ENCODE data around the gene CD200R1.
A peak's percentile ranks its signal among the peaks of the same experiment; 100 is the strongest.
"Not testable (repeated sequence)": the region's sequence is repeated elsewhere in the genome, so short reads cannot be mapped to it uniquely, and the experiment has no call there.

Gene CD200R1

DNA sequence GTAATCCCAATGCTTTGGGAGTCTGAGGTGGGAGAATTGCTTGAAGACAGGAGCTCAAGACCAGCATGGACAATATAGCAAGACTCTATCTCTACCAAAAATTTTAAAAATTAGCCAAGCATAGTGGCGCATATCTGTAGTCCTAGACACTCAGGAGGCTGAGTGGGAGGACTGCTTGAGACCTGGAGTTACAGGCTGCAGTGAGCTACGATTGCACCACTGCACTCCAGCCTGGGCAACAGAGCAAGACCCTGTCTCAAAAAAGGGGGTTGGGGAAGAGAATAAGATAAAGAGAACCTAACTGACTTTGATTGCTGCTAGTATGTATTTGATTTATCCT lies 755 bp downstream of the CD200R1 start:
- no peak for DNase-seq (ENCODE audit: low read depth in 2 of 2)

GRCh38 chr3:112973325-112974177 lies 1.4 kb downstream of the CD200R1 start:
- peak; percentile 38 for DNase-seq (ENCODE audit: low read depth in 2 of 2)

GRCh38 chr3:112972158-112972557 lies 2.7 kb downstream of the CD200R1 start:
- DNase-seq (ENCODE audit: low read depth in 2 of 2): no peak

DNA sequence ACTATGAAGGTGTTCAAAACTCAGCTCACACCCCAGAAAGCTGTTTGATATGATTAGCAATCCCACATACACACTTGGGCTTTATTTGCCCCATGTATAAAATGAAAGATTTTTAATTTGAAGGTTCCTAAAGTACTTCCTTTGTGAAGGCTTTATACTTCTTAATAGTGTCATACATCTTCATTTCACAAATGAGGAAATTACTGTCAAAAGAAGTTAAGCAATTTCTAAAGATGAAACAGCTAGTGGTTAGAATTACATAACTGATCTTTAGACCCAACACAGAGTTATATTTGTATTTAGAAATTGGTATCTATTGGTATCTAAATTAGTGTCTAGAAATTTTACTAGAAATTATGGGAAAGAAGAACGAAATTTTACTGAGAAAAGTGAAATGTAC lies 7.1 kb downstream of the CD200R1 start:
- DNase-seq (ENCODE audit: low read depth in 2 of 2): no peak

DNA sequence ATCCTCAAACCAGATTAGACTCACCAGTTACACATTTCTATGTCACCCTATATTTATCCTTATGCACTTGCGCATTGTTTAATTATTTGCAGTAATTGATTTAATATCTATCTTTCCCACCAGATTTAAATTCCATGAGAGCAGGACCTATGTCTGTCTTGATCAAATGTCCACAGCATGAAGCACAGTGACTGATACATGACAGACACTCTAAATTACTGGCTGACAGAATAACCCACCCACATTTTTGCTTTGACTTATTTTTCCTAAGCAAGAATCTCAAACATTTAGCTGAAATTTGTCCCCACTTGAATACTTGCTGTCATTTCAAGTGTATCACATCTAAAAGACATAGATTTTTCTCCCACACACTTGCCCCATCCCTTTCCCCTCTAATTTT lies 7.5 kb downstream of the CD200R1 start:
- no peak for DNase-seq (ENCODE audit: low read depth in 2 of 2)

GRCh38 chr3:112966633-112967032 lies 8.3 kb downstream of the CD200R1 start:
- no peak for DNase-seq (ENCODE audit: low read depth in 2 of 2)

DNA sequence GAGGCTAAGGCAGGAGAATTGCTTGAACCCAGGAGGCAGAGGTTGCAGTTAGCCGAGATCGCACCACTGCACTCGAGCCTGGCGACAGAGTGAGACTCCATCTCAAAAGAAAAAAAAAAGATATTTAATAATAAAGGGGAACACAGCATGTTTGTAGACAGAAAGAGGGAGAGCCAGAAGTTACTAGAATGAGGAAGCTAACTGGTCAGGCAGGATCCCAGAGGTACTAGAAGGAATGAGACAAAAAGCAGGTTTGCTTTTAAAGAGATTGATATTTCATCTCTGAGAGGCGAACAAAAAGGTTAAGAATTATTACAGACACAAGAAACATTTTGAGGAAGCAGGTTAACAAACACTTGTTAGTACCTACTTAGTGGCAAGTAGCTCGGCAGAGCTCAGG lies 9.2 kb downstream of the CD200R1 start:
- no peak for DNase-seq (ENCODE audit: low read depth in 2 of 2)

DNA sequence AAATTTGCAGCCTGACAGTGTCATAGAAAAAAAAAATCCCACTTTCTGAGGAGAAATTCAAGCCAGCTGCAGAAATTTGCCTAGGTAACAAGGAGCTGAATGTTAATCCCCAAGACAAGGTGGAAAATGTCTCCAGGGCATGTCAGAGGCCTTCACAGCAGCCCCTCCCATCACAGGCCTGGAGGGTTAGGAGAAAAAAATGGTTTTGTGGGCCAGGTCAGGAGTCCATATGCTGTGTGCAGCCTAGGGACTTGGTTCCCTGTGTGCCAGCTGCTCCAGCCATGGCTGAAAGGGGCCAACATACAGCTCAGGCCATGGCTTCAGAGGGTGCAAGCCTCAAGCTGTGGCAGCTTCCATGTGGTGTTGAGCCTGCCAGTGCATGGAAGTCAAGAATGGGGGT lies 11.2 kb downstream of the CD200R1 start:
- DNase-seq (ENCODE audit: low read depth in 2 of 2): no peak

DNA sequence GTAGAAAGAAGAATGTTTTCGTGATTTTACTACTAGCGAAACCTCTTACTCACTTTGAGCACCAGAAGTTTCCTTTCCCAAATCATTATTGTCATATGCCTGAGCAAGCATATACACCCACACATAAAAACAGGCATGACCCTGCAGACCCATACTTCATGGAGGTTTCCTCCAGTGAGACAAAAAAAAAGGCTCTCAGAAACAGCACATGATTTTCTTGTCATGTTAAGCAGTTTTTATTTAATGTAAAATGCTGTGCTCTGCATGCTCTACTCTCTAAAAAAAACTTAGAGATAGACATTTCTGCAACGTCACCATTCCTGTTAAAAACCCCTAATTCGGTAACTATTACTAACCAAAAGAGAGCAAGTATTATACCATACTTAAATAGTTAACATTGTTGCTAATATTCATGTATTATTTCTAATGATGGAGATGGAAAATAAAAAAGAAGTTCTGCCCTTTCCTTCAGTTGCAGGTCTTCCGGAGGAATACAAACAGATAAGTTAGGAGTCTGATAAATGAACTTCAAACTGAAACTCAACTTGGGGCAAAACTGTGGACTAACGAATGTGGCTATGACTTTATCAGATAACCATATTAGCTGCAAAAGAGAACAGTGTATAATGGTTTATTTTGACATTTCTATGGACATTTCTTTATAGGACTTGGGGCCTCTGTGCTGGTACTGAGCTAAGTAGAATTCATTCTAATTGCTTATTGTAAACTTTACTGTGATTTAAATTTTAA lies 15.9 kb downstream of the CD200R1 start:
- no peak for DNase-seq (ENCODE audit: low read depth in 2 of 2)

- no peak for DNase-seq (ENCODE audit: low read depth in 2 of 2)
These were observed 18.6 kb downstream of the CD200R1 start for GRCh38 chr3:112956351-112956750.

- DNase-seq (ENCODE audit: low read depth in 2 of 2): no peak
These were observed 26.5 kb downstream of the CD200R1 start for GRCh38 chr3:112948346-112948838.

DNA sequence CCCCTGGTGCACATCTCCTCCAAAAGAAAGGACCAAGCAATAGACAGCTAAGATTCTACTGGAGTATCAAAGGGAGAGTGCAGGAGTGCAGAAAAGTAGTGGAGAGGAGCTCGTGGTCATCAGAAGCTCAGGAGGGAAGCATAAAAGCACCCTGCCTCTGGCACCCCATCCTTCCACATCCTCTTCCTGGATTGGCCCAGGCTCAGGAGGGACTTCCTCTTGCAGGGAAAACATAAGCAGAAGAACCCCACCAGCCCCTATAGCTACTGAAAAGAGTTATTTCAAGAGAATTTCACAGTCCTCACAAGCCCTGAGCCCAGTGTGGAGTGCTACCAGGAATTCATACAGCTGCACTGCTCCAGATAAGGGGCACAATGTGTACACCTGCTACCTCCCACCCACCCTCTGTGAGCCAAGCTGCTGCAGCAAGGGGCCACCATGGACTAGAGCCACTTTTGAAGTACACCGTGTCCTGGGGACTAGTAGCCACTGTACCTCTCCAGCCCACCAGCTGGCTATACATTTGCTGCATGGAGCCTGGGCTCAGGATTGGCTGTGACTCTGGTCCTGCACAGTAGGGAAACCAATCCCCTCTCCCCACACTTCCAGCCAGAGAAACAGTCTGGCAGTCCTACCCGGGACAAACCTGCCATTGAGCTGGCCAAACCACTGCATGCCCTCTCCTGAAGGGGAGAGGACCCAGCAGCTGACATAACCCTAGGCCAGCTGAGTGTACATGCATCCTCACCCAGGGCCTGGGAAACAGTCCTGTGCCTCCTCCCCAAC lies 43.0 kb downstream of the CD200R1 start:
- DNase-seq (ENCODE audit: low read depth in 2 of 2): no peak

- no peak for DNase-seq (ENCODE audit: low read depth in 2 of 2)
These were observed 44.1 kb downstream of the CD200R1 start for GRCh38 chr3:112930771-112931170.

- no peak for DNase-seq (ENCODE audit: low read depth in 2 of 2)
These were observed 48.9 kb downstream of the CD200R1 start for GRCh38 chr3:112925969-112926368.

- no peak for DNase-seq (ENCODE audit: low read depth in 2 of 2)
These were observed 49.3 kb downstream of the CD200R1 start for GRCh38 chr3:112925560-112925959.

- not testable (repeated sequence) for DNase-seq (ENCODE audit: low read depth in 2 of 2)
These were observed 55.4 kb downstream of the CD200R1 start for GRCh38 chr3:112919541-112919940.

DNA sequence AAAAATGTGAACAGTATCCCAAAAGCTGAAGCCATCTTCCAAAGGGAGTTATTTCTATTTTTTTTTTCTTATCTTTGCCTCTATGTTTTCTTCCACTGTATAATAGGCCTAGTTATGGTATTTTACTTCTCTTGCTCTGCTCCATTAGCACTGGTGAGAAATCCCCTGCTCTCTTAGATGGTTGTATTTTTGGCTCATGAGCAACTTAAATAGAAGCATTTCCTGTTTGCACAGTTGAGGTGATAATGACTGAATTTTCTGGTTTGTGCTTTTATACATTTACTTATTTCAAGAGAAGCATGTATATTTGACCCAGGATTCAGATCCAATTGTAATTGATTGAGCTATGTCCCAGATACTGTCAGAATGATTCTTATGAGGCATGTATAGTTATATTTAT lies 66.7 kb downstream of the CD200R1 start:
- no peak for DNase-seq (ENCODE audit: low read depth in 2 of 2)

- DNase-seq (ENCODE audit: low read depth in 2 of 2): no peak
These were observed 70.1 kb downstream of the CD200R1 start for GRCh38 chr3:112904786-112905185.

DNA sequence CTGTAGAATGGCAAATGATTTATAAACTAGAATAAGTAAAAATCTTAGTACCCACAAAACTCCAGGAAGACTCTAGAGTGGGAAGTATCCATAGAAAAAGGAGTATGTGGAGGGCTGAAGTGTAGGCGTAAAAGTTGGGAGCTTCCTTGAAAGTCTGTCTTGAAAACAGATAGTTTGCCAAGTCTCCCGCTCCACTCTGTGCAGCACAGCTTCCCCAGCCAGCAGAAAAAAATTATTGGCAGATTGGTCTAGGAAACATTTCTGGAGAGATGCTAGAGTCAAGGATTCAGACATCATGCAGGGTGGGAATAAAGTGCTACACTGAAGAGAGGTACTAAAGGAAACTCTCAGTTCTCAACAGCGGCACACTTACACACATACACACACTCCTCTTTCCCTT lies 74.8 kb downstream of the CD200R1 start:
- DNase-seq (ENCODE audit: low read depth in 2 of 2): no peak

GRCh38 chr3:112897791-112898190 lies 77.1 kb downstream of the CD200R1 start:
- no peak for DNase-seq (ENCODE audit: low read depth in 2 of 2)

- DNase-seq (ENCODE audit: low read depth in 2 of 2): no peak
These were observed 80.6 kb downstream of the CD200R1 start for GRCh38 chr3:112894258-112894657.

DNA sequence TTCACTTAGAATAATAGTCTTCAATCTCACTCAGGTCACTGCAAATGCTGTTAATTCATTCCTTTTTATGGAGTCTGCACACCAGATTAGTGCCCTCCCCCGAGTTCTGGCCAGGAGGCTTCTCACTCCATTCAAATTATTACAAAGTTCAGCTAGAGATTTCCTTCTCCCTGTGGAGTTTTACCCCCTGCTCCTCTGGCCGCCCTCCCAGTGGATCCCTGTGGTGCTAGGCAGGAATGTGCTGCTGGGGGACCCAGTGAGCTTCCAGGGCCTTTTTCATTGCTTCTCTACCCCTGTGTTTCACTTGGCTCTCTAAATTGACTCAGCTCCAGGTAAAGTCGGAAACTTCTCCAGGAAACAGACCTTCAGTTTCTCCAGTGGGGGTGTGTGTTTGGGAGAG lies 85.5 kb downstream of the CD200R1 start:
- DNase-seq (ENCODE audit: low read depth in 2 of 2): no peak

Measured in stimulated activated CD8-positive, alpha-beta memory T cell treated with anti-CD3 and anti-CD28 coated beads, Interleukin-15, amount 100 ng/mL, for 48 hours (primary cell).